Neural progenitor cell (in vitro differentiated cells): ENCODE measurements around the gene MRPL39. TPM values are rescaled to one million over a fixed set of nuclear protein-coding genes. Genes with fewer than 3 reads are reported as not detected.

Source experiments
- DNase-seq: peaks from one replicate; pipeline ENCODE4 v3.0.0-alpha.2; 2016; ENCODE audit warnings: low spot score
- H2AFZ ChIP-seq: fragments of 200-600 bp; sonication (generic); replicated peaks from 2 replicates; pipeline ENCODE4 v1.6.1; 2016; ENCODE audit warnings: antibody characterized with exemption
- H3F3A ChIP-seq: fragments of 200-600 bp; sonication (generic); 2 replicates; pipeline ENCODE4 v1.6.1; 2016; ENCODE audit warnings: antibody characterized with exemption, low read depth
- H3K27ac ChIP-seq: fragments of 200-600 bp; sonication (generic); 2 replicates; pipeline ENCODE4 v1.5.1; 2016; ENCODE audit warnings: mild to moderate bottlenecking
- H3K27me3 ChIP-seq: fragments of 200-600 bp; sonication (generic); 2 replicates; pipeline ENCODE4 v1.6.1; 2016; ENCODE audit warnings: mild to moderate bottlenecking, moderate library complexity
- H3K36me3 ChIP-seq: fragments of 200-600 bp; sonication (generic); 2 replicates; pipeline ENCODE4 v1.5.1; 2016
- H3K4me1 ChIP-seq: fragments of 200-600 bp; sonication (generic); 2 replicates; pipeline ENCODE4 v1.6.1; 2016; ENCODE audit warnings: mixed run types
- H3K4me2 ChIP-seq: fragments of 200-600 bp; sonication (generic); 2 replicates; pipeline ENCODE4 v1.6.1; 2016
- H3K4me3 ChIP-seq: fragments of 200-600 bp; sonication (generic); 2 replicates; pipeline ENCODE4 v1.5.1; 2016
- H3K79me2 ChIP-seq: fragments of 200-600 bp; sonication (generic); 2 replicates; pipeline ENCODE4 v1.6.1; 2016; ENCODE audit warnings: low read depth
- H3K9ac ChIP-seq: fragments of 200-600 bp; sonication (generic); 2 replicates; pipeline ENCODE4 v1.6.1; 2016
- H3K9me3 ChIP-seq: fragments of 200-600 bp; sonication (generic); 2 replicates; pipeline ENCODE4 v1.5.1; 2016; ENCODE audit warnings: low read depth
- H4K20me1 ChIP-seq: fragments of 200-600 bp; sonication (generic); 2 replicates; pipeline ENCODE4 v1.6.1; 2016; ENCODE audit warnings: low read depth
- H3K27ac Mint-ChIP-seq: 3 replicates; pipeline ENCODE4 v1.8.0; 2021; ENCODE audit warnings: mixed read lengths
- H3K27me3 Mint-ChIP-seq: 2 replicates; pipeline ENCODE4 v1.8.0; 2022; ENCODE audit warnings: low read depth, mild to moderate bottlenecking, inconsistent platforms, moderate library complexity, mixed read lengths; ENCODE audit not compliant: insufficient read depth
- H3K36me3 Mint-ChIP-seq: 3 replicates; pipeline ENCODE4 v1.8.0; 2021; ENCODE audit warnings: mixed read lengths
- H3K4me1 Mint-ChIP-seq: 3 replicates; pipeline ENCODE4 v1.8.0; 2021; ENCODE audit warnings: mixed read lengths
- H3K4me3 Mint-ChIP-seq: 3 replicates; pipeline ENCODE4 v1.8.0; 2021; ENCODE audit warnings: mild to moderate bottlenecking, moderate library complexity, mixed read lengths
- H3K9me3 Mint-ChIP-seq: 3 replicates; pipeline ENCODE4 v1.8.0; 2020; ENCODE audit warnings: mixed read lengths
- EZH2 ChIP-seq: fragments of 200-600 bp; sonication (generic); IDR thresholded peaks from 2 replicates; pipeline ENCODE4 v1.6.1; 2017; ENCODE audit warnings: antibody characterized with exemption, mild to moderate bottlenecking, moderate library complexity
- EZH2phosphoT487 ChIP-seq: fragments of 200-600 bp; sonication (generic); IDR thresholded peaks from 2 replicates; pipeline ENCODE4 v1.6.1; 2017; ENCODE audit warnings: antibody characterized with exemption
- total RNA-seq: library from RNA; depleted of rRNA; stranded (reverse); fragments of >200 nt; gene quantifications from 2 replicates; pipeline ENCODE4 v1.2.3, GENCODE V29; 2015; ENCODE audit warnings: low replicate concordance
- TF ChIP-seq, protein P1 (sequence below): fragments of 200-600 bp; sonication (generic); IDR thresholded peaks from 2 replicates; pipeline ENCODE4 v1.5.1; 2017; ENCODE audit warnings: antibody characterized with exemption, mild to moderate bottlenecking

The MRPL39 gene
- total RNA-seq, 1 donor from 2014 or later: 63.1 TPM

DNA sequence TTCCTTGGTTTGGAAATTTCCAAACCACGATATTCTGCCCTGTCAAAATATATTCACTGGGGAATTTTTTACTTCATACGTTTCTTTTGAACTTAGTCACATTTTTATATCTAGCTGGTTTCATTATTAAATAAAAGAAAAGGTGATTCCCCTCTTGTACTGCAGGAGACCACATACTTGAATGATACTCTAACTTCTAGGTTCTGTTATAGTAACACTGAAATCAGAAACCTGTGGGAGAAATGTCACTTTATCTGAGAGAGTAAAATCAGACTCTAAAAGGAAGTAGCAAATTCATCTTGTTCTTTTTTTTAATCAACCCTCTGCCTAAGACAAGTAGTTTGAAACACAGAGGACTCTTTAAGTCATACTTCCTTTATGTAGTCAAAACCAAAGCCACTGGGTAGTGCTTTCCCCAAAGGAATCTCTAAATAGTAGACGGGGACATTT lies 34.4 kb downstream of the MRPL39 start:
- peaks cover 15% of the 10 kb centered on the region for H3K4me1 Mint-ChIP-seq
- Histone ChIP-seq H3K36me3 (no peaks in the 10 kb centered on the region), H3K27me3 (no peaks in the 10 kb centered on the region), H3K79me2 (no peaks in the 10 kb centered on the region), H2AFZ (no peak overlapping the region), H4K20me1 (no peaks in the 10 kb centered on the region), H3K9me3 (no peaks in the 10 kb centered on the region), H3K4me3 (no peak overlapping the region), H3F3A (no peaks in the 10 kb centered on the region), H3K4me1 (peaks cover 9% of the 10 kb centered on the region), H3K9ac (no peak overlapping the region), H3K27ac (no peak overlapping the region), H3K4me2 (no peak overlapping the region)
- no peak overlapping the region for H3K4me3 Mint-ChIP-seq
- no peaks in the 10 kb centered on the region for H3K27me3 Mint-ChIP-seq
- peaks cover 2% of the 10 kb centered on the region for H3K36me3 Mint-ChIP-seq
- H3K27ac Mint-ChIP-seq: no peak overlapping the region
- H3K9me3 Mint-ChIP-seq: no peaks in the 10 kb centered on the region
- TF ChIP-seq, protein P1, sequence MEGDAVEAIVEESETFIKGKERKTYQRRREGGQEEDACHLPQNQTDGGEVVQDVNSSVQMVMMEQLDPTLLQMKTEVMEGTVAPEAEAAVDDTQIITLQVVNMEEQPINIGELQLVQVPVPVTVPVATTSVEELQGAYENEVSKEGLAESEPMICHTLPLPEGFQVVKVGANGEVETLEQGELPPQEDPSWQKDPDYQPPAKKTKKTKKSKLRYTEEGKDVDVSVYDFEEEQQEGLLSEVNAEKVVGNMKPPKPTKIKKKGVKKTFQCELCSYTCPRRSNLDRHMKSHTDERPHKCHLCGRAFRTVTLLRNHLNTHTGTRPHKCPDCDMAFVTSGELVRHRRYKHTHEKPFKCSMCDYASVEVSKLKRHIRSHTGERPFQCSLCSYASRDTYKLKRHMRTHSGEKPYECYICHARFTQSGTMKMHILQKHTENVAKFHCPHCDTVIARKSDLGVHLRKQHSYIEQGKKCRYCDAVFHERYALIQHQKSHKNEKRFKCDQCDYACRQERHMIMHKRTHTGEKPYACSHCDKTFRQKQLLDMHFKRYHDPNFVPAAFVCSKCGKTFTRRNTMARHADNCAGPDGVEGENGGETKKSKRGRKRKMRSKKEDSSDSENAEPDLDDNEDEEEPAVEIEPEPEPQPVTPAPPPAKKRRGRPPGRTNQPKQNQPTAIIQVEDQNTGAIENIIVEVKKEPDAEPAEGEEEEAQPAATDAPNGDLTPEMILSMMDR: no peak
- TF ChIP-seq EZH2: no peak
- no peak for TF ChIP-seq EZH2phosphoT487
- no peak for DNase-seq

- DNase-seq: no peak
- Histone ChIP-seq H3K27ac (no peak overlapping the region), H4K20me1 (no peaks in the 10 kb centered on the region), H3K36me3 (no peaks in the 10 kb centered on the region), H3K9ac (no peak overlapping the region), H3K79me2 (no peaks in the 10 kb centered on the region), H2AFZ (no peak overlapping the region), H3K4me2 (no peak overlapping the region), H3F3A (no peaks in the 10 kb centered on the region), H3K4me1 (peaks cover 9% of the 10 kb centered on the region), H3K9me3 (no peaks in the 10 kb centered on the region), H3K4me3 (no peak overlapping the region), H3K27me3 (no peaks in the 10 kb centered on the region)
- Mint-ChIP-seq H3K27ac (no peak overlapping the region), H3K4me3 (no peak overlapping the region), H3K27me3 (no peaks in the 10 kb centered on the region), H3K9me3 (no peaks in the 10 kb centered on the region), H3K4me1 (peaks cover 17% of the 10 kb centered on the region), H3K36me3 (peaks cover 4% of the 10 kb centered on the region)
- TF ChIP-seq EZH2 (no peak), EZH2phosphoT487 (no peak)
- TF ChIP-seq, protein P1: no peak
Observed at GRCh38 chr21:25571726-25572121, 35.6 kb downstream of the MRPL39 start.

DNA sequence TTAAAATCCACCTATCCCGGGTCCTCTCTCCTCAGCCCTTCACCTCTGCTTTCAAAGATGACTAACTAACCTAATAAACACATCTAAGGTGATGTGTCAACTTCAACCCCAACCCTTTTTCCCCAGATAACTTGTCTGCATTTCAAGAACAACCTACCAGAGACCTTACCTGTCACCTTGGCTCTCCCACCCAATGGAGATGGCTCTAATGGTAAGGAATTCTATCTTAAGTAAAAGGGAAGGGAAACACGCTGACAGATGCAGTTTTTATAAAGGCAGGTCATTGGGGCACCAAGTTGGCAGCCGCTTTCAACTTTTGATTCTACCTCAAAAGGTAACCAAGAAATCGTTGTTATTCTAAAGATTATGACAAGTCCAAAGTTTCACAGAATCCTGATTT lies 37.6 kb downstream of the MRPL39 start:
- DNase-seq: no peak
- H3K36me3 ChIP-seq: no peaks in the 10 kb centered on the region
- H3F3A ChIP-seq: no peaks in the 10 kb centered on the region
- no peak overlapping the region for H3K4me3 ChIP-seq
- H3K4me1 ChIP-seq: peaks cover 9% of the 10 kb centered on the region
- TF ChIP-seq EZH2: no peak
- TF ChIP-seq, protein P1: no peak
- TF ChIP-seq EZH2phosphoT487: no peak
- H3K9me3 Mint-ChIP-seq: no peaks in the 10 kb centered on the region
- H3K9ac ChIP-seq: no peak overlapping the region
- H3K27me3 Mint-ChIP-seq: no peaks in the 10 kb centered on the region
- H3K27me3 ChIP-seq: no peaks in the 10 kb centered on the region
- no peaks in the 10 kb centered on the region for H4K20me1 ChIP-seq
- H3K79me2 ChIP-seq: no peaks in the 10 kb centered on the region
- peaks cover 17% of the 10 kb centered on the region for H3K4me1 Mint-ChIP-seq
- H3K4me2 ChIP-seq: no peak overlapping the region
- H3K27ac Mint-ChIP-seq: no peak overlapping the region
- H3K4me3 Mint-ChIP-seq: no peak overlapping the region
- H3K27ac ChIP-seq: no peak overlapping the region
- H3K9me3 ChIP-seq: no peaks in the 10 kb centered on the region
- H2AFZ ChIP-seq: no peak overlapping the region
- H3K36me3 Mint-ChIP-seq: peaks cover 9% of the 10 kb centered on the region
